WERI-Rb-1 (cell line): ENCODE data around the gene ZNF202.

ENCODE experiments used
- DNase-seq: peaks from one replicate; pipeline ENCODE4 v3.0.0-alpha.2; 2020
- H3K27ac ChIP-seq: fragments of 250-450 bp; sonication (Bioruptor Pico); 2 replicates; pipeline ENCODE4 v1.5.1; 2020; ENCODE audit warnings: mild to moderate bottlenecking, moderate library complexity
- H3K27me3 ChIP-seq: fragments of 250-450 bp; sonication (Bioruptor Pico); 2 replicates; pipeline ENCODE4 v1.5.1; 2021; ENCODE audit warnings: mild to moderate bottlenecking, low read depth, moderate library complexity; ENCODE audit not compliant: insufficient read depth, severe bottlenecking
- H3K36me3 ChIP-seq: fragments of 250-450 bp; sonication (Bioruptor Pico); 2 replicates; pipeline ENCODE4 v1.5.1; 2020; ENCODE audit warnings: mild to moderate bottlenecking, moderate library complexity
- H3K4me3 ChIP-seq: 2 replicates; pipeline ENCODE4 v1.5.1; 2011; ENCODE audit warnings: low read depth, mild to moderate bottlenecking, control low read depth, low read length
- H3K9me3 ChIP-seq: fragments of 250-450 bp; sonication (Bioruptor Pico); 2 replicates; pipeline ENCODE4 v1.5.1; 2021; ENCODE audit warnings: mild to moderate bottlenecking, moderate library complexity; ENCODE audit not compliant: severe bottlenecking
- TF ChIP-seq, protein P1 (sequence below): IDR thresholded peaks from 2 replicates; pipeline ENCODE4 v1.5.1; 2011; ENCODE audit warnings: low read depth, mild to moderate bottlenecking, control low read depth, inconsistent platforms, low read length

ZNF202 gene

DNA sequence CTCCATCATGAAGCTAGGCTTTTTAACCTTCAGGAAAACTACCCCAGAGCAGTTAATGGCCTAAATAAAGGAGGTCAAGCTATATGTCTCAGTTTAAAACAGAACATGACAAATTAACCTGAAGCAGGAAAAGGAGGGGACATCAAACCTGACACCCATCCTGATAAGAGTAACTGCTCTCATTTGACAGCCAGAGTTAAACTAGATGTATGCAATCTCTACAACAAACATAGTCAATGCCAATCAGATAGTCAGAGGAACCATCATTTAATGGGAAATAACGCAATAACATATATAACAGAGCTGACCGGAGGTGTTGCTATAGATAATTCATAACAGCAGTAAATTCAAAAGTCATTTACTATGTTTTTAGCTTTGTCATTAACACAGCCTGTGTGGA is 3.1 kb downstream of the ZNF202 start:
- Histone ChIP-seq H3K27me3 (no peaks in the 10 kb centered on the region), H3K4me3 (no peak overlapping the region), H3K36me3 (peaks cover 59% of the 10 kb centered on the region), H3K27ac (no peak overlapping the region), H3K9me3 (no peaks in the 10 kb centered on the region)
- TF ChIP-seq, protein P1, sequence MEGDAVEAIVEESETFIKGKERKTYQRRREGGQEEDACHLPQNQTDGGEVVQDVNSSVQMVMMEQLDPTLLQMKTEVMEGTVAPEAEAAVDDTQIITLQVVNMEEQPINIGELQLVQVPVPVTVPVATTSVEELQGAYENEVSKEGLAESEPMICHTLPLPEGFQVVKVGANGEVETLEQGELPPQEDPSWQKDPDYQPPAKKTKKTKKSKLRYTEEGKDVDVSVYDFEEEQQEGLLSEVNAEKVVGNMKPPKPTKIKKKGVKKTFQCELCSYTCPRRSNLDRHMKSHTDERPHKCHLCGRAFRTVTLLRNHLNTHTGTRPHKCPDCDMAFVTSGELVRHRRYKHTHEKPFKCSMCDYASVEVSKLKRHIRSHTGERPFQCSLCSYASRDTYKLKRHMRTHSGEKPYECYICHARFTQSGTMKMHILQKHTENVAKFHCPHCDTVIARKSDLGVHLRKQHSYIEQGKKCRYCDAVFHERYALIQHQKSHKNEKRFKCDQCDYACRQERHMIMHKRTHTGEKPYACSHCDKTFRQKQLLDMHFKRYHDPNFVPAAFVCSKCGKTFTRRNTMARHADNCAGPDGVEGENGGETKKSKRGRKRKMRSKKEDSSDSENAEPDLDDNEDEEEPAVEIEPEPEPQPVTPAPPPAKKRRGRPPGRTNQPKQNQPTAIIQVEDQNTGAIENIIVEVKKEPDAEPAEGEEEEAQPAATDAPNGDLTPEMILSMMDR = no peak
- no peak for DNase-seq

DNA sequence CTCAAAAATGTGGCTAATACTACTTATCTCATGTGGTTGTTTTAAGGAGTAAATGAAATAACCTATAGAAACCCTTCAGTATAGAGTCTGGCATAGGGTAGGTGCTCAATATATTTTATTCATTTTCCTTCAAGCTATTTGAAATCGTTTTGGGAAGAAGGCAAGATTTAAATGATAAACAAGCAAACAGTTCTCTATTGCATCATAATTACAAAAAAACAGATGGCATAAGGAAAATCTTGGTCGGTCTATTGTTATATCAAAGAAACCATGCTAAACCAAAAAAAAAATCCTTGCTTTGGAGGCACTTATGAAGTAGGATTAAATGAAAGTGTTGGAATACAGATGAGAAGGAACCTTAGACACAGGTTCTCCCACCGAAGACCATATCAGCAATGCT is 4.7 kb downstream of the ZNF202 start:
- TF ChIP-seq, protein P1 = no peak
- Histone ChIP-seq H3K27me3 (no peaks in the 10 kb centered on the region), H3K36me3 (peaks cover 59% of the 10 kb centered on the region), H3K27ac (no peak overlapping the region), H3K9me3 (no peaks in the 10 kb centered on the region), H3K4me3 (no peak overlapping the region)
- DNase-seq = no peak

DNA sequence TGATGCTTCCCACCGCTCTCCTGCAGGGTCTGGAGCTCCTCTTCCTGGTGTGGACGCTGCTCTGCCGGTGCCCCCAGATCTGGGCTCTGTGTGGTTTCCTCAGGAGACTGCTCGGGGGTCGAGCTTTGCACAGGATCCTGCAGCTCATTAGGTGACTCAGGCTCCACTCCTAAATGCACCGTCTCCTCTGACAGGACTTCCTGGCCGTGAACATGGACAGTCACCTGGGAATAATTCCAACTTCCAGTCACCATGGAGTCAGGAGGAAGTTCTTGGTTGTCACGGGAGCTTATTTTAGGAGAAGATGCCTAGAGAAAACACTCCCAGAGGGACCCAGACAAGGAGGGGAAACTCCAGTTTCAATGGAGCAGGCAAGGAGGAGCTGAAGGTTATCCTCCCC is 11.9 kb downstream of the ZNF202 start:
- Histone ChIP-seq H3K27ac (no peak overlapping the region), H3K4me3 (no peak overlapping the region), H3K9me3 (no peaks in the 10 kb centered on the region), H3K27me3 (no peaks in the 10 kb centered on the region), H3K36me3 (peaks cover 64% of the 10 kb centered on the region)
- DNase-seq = no peak
- TF ChIP-seq, protein P1 = no peak

- H3K27me3 ChIP-seq = no peaks in the 10 kb centered on the region
- no peak overlapping the region for H3K4me3 ChIP-seq
- H3K27ac ChIP-seq = no peak overlapping the region
- peaks cover 61% of the 10 kb centered on the region for H3K36me3 ChIP-seq
- TF ChIP-seq, protein P1 = no peak
- H3K9me3 ChIP-seq = no peaks in the 10 kb centered on the region
- no peak for DNase-seq
Observed at GRCh38 chr11:123725995-123726655, 15.3 kb downstream of the ZNF202 start.

DNA sequence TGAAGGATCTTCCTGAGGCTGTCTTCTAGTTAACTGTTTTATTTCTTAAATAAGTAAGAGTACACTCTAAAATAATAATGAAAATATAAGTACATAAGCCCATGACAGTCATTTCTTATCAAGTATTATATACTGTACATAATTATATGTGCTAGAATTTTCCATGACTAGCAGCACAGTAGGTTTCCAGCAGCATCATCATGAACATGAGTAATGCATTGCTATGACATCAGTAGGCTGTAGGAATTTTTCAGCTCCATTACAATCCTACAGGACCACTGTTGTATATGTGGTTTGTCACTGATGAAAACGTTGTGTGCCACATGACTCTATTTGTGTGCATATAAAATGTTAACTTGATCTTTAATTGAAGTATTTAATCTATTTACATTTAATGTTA is 22.0 kb downstream of the ZNF202 start:
- no peak for DNase-seq
- peaks cover under 1% of the 10 kb centered on the region; the same call in 1 of the 2 replicates for H3K36me3 ChIP-seq
- TF ChIP-seq, protein P1 = no peak
- no peak overlapping the region for H3K27ac ChIP-seq
- H3K4me3 ChIP-seq = no peak overlapping the region
- H3K9me3 ChIP-seq = no peaks in the 10 kb centered on the region
- H3K27me3 ChIP-seq = no peaks in the 10 kb centered on the region

DNA sequence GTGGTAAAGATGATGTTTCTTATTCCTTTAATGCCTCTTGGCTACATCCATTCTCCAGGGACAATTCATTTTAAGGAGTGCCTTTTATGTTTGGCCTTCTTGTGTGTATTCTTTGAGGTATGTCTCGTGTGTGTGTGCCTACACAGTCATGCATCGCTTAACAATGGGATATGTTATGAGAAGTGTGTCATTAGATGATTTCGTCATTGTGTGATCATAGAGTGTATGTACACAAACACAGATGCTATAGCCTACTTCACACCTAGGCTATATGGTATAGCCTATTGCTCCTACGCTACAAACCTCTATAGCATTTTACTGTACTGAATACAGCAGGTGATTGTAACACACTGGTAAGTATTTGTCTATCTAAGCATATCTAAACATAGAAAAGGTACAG is 23.0 kb downstream of the ZNF202 start:
- Histone ChIP-seq H3K9me3 (no peaks in the 10 kb centered on the region), H3K27ac (no peak overlapping the region), H3K27me3 (no peaks in the 10 kb centered on the region), H3K4me3 (no peak overlapping the region), H3K36me3 (no peaks in the 10 kb centered on the region)
- TF ChIP-seq, protein P1 = no peak
- DNase-seq = no peak
